ENCODE measurements around the gene KLHL2.

The KLHL2 gene

DNA sequence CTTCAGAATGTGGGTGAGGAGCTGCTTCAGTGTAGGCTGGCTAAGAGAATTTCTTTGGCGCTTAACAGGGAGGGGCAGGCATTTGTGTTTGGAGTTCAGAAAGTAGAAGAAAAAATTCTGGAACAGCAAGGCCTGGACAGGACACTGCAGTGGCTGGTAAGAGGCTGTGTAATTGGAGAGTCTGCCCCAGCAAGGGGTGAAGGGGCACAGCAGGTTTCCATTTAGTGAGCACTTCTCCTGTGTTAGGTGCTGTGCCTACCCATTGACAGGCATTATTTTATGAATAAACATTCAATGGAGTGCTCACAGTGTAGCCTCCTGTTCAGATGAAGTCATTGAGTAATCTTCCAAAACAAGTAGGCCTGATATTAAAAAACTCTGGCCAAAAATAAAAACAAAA lies 160.8 kb downstream of the KLHL2 start:
- no peak for DNase-seq (ENCODE audit: low spot score)

DNA sequence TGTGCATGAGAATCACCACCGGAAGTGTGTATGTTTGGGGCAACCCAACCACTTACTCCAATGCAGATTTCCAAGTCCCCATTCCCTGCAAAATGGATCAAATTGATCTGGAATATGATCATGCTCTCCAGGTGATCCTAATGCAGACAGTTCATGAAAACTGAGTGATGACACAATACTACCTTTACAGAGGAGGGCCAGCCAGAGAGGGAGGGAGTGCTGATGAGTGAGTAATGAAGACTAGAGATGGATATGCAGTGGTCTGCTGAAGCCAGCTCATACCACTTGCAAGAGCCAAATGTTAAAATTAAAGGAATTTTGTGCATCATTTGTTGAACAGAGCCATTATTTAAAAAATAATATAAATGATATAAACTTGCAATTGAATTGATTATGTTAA lies 161.2 kb downstream of the KLHL2 start:
- no peak for DNase-seq (ENCODE audit: low spot score)

DNA sequence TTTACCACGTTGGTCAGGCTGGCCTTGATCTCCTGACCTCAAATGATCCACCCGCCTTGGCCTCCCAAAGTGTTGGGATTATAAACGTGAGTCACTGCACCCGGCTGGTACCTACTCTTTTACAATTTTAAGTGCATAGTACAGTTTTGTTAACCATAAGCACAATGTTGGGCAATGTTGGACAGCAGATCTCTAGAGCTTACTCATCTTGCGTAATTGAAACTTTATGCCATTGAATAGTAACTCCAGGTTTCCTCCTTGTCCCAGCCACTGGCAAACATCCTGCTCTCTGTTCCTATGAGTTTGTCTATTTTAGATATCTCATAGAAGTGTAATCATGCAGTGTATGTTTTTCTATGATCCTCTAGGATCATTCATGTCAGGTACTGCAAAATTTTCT lies 162.2 kb downstream of the KLHL2 start:
- DNase-seq (ENCODE audit: low spot score), result no peak

DNA sequence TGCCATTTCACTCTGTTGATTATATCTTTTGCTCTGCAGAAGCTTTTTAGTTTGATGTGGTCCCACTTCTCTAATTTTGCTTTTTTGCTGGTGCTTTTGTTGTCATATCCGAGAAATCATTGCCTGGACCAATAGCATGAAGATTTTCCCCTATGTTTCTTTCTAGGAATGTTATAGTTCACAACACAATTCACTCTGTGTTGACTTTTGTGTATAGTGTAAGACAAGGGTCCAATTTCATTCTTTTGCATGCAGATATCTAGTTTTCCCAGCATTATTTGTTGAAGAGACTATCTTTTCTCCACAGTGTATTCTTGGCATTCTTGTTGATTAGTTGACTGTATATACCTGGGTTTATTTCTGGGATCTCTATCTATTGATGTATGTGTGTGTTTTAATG lies 163.2 kb downstream of the KLHL2 start:
- no peak for DNase-seq (ENCODE audit: low spot score)
